H7 (cell line): ENCODE results near the gene ZNG1A. TPM values are rescaled to one million over a fixed set of nuclear protein-coding genes. Genes with fewer than 3 reads are reported as not detected.

Source experiments
- total RNA-seq: library from RNA; depleted of rRNA; stranded (reverse); fragments of >200 nt; shearing (Covaris generic); gene quantifications from 2 replicates; pipeline ENCODE4 v1.2.3, GENCODE V29; 2014; rRNA removed

The ZNG1A gene
- total RNA-seq, 1 experiment from 2014 or later = 9.4 TPM

Other genes with a start within 250 kb of the ZNG1A start
- 16.8 and 17.3 TPM in 2 replicates for gene WASHC1, start 149.6 kb downstream of the ZNG1A start, total RNA-seq
- gene FOXD4, start 60.6 kb downstream of the ZNG1A start, total RNA-seq = 0.26 TPM in 1 of 2 replicates, not detected in the other
- 0.41 and 0.80 TPM in 2 replicates for gene DOCK8, start 35.8 kb upstream of the ZNG1A start, total RNA-seq